HG03520 (cell line): ENCODE measurements around the gene CNTNAP2.

Source experiments
- ATAC-seq: cut with Tn5 transposase; IDR thresholded peaks from one replicate; pipeline ENCODE4 v1.9.1; 2021; ENCODE audit warnings: mild to moderate bottlenecking, moderate library complexity; ENCODE audit not compliant: unreplicated experiment

The CNTNAP2 gene

DNA sequence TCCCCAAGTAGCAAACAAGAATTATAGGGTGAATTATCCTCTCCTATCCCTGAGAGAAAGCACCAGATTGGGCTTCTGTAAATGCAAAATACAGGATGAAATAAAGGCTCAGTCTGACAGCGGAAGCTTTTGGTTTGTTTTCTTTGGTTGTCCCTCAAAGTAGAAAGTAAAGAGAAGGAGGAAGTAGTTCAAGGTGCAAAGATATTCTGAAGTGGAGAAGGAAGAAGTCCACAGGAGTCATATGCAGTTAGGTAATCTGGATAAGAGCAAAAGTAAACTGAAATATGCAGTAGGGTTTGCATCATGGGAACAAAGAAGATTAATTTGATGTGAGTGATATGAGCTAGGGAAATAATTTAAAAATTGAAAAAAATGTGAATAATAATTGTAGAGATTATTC lies 1071.9 kb downstream of the CNTNAP2 start:
- ATAC-seq: no peak

DNA sequence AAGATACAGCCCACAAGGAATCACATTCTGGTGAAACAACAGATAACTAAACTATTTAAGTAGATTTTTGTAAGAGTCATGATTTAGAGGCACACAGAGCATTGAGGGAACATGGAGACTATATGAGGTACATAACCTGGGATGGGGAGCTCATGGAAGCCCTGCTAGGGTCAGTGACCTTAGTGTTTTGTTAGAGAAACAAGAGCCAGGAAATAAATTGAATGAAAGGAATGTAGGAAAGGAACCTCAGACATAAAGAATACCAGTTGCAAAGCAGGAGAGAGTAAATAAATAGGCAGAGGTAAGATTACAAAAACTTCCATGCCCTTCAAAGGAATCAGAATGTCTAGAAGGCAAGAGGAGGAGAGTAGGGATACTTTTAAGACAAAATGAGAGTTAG lies 1076.9 kb downstream of the CNTNAP2 start:
- ATAC-seq: no peak

DNA sequence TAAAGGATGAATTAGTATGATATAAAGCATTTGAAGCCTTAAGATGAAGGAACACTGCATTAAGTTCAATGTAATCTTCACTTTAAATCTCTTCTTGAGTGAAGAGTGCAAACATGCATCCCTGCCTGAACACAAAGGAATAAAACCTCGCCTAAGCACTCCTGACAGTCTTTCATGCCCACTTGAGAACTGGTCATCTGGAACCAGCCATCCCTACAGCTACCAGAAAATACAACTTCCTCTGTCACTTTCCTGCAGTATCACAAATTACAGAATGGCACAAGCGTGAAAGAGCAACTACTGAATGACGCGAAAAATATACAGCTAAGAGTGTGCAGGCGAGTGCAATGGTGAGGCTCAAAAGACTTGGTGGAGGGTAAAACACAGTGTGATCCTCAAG lies 1079.9 kb downstream of the CNTNAP2 start:
- no peak for ATAC-seq

DNA sequence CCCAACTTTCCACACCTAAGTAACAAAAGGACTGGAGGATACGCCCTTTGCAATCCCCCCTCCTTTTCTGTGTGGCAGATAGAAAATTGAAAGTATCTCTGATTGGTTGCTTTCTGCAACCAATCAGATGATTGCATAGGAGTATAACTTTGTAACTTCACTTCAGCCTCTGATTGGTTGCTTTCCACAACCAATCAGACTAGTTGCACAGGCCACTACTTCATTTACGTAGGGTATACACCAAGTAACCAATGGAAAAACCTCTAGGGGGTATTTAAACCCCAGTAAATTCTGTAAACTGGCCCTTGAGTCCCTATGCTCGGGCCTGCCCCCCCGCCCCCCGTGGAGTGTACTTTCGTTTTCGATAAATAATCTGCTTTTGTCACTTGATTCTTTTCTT lies 1080.4 kb downstream of the CNTNAP2 start:
- no peak for ATAC-seq

DNA sequence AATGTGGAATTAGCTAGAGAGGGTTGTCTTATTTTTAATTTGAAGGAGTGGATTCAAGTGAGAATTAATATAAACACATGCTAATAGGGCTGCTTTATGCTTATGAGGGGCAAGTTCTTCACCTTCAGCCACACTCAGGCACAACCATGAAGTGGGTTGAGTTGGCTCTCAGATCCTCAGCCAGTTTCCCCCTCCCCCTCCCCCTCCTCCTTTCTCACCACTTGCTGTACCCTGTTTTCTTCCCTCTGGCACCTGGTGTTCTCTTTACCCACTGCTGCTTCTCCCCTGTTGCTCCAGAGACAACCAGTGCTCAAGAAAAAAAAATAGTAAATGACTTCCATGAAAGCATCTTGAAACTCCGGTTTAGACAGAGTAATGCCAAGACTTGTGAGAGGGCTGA lies 1083.3 kb downstream of the CNTNAP2 start:
- no peak for ATAC-seq

DNA sequence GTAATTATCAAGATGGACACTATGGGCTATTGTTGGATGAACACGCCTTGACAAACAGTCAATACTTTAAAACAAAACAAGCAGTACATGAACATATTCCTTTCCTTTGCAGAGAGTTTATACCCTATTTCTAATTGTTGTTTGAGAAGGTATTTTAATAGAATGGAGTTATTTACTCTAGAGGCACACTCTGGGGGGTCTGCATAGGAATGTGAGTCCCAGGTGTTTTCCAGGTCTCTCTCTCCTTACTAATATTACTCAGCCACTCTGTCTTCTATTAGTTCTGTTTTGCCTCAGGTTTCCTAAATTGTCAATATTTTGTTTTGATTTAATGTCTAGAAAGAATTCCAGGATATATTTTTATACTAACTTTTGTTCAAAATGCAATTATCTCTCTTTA lies 1091.4 kb downstream of the CNTNAP2 start:
- no peak for ATAC-seq

DNA sequence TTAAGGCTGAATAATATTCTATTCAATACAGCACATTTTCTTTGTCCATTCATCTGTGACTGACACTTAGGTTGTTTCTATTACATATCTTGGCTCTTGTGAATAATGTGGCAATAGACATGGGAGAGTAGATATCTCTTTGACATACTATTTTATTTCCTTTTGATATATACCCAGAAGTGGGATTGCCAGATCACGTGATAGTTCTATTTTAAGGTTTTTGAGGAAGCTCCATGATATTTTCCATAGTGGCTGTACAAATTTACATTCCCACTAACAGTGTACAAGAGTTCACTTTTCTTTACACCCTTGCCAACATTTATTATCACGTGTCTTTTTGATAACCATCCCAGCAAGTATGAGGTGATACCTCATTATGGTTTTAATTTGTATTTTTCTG lies 1114.7 kb downstream of the CNTNAP2 start:
- no peak for ATAC-seq

DNA sequence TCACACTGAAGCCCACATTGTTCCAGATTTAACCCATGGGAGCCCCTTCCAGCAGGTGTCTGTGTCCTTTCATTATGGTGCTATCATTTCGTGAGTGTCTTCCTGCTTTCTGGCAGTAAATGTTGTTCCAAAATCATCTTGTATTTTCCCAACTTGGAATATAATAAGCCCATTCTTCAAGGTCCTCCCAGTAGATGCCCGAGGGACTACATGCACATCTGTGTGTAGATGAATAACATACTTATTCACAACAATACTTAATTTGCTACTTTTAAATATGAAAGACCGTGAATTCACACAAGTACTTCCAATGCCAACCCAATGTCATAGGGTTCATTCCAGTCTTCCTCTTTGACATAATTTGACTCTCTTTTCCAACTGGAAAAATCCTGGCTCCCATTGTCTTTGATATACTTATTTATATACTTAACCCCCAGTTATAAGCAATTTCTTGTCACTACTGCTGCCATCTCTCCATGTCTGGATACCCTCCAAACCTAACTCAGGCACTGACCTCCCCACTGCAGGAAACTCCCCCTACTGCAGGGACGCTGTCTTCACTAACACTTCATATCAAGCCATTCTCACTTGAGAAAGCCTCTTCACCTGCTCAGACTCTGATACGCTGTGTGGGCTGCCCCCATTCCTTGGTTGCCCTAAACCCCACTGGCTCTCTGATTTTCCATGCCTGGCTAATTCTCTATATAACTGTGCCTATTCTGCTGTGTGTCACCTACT lies 1119.2 kb downstream of the CNTNAP2 start:
- ATAC-seq: no peak

DNA sequence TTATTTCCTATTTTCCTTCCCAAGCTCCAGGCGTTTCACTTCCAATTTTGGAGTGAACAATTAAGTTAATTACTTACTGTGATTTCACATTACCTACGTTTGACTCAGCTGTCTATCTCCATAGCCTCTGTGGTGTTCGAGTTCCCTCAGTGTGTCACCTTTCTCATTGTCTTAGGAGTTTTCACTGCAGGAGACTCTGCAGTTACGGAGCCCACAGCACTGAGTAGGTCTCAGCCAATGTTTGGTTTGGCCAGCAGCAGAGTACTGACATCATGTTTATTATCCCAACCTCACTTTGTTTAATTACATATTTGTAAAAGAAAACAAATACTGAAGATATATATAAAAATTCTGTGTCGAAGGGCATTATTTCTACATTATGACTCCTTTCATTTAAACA lies 1123.9 kb downstream of the CNTNAP2 start:
- ATAC-seq: no peak

DNA sequence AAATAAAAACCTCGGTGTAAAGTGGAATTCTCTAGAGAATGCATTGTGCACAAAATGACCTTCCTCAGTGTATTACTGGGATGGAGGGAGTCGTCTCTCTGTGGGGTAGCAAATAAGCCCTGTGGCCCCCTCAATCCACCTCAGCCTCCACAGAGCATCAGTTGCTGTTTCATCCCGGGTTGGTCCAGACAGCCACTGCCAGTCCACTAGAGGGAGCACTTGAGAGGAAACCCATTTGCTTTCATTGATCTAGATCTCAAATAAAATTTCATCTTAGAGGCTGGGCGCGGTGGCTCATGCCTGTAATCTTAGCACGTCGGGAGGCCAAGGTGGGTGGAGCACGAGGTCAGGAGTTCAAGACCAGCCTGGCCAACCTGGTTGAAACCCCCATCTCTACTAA lies 1128.7 kb downstream of the CNTNAP2 start:
- ATAC-seq: no peak

DNA sequence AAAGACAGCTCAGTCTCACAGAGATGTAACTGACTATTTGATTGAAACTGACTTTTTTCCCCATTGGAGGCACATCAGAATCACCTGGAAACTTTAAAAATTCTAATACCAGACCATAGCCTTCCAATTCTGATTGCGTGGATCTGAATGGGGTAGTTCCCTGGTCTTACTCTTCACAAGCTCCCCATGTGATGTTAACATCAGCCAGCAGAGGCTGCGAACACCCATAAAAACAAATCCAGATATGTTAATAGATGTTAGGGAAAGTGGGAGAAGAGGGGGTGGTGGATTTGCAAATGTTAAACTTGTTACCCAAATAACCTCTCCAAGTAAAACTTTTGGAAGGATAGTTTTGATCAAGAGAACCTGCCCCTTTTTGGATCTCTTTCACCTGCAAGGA lies 1133.4 kb downstream of the CNTNAP2 start:
- no peak for ATAC-seq

DNA sequence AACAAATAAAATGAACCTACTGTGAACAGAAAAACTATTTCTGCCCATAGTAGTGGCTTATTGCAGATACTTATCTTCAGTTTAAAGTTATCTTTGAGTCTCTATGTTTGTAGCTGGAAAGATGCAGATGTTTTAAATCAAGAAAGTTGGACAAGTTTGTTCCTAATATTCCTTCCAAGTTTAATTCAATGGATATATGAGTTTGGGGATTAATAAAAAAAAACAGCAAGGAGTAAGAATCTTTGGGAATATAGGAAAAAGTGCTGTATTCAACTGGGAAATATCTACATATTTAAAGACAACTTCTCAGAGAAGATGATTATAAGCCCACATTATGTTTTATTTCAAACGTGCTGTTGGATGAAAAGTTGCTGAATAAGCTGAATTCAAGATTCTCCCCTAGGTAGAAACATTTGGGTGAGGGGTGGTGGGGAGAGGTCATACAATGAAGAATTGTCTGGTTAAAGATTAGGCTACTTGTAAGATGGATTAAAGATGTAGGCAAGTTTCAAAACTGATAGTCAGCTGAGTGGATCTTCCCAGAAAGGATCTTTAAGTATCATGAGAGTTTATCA lies 1135.2 kb downstream of the CNTNAP2 start:
- ATAC-seq: no peak

DNA sequence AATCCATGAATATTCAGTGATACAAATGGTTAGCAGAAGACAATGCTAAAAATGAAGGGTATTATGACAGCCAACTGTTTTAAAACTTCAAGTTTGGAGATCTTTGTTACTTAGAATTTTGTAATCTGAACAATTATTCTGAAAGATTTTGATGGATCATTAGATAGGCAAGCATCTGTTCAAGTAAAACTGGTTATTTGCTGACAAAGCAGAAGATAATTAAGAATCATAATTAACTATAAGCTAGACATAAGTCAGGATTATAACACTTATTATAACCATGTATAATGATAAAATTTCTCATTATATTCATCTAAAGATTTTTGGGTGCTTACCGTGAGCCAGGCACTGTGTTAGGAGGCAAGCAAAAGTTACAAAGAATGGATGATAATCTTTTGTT lies 1145.1 kb downstream of the CNTNAP2 start:
- ATAC-seq: no peak

DNA sequence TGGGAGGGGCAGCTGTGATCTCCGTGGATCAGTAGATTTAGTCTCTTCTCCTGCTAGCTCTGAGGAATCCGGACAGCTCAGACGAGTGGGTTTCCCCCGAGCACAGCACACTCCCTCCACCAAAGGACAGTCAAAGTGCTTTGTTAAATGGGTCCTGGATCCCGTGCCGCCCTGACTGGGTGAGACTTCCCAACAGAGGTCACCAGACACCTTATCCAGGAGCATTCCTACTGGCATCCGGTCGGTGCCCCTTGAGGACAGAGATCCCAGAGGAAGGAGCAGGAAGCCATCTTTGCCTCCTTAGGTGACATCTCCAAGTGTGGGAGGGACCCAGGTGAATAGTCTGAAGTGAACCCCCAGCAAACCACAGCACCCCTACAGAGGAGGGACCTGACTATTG lies 1148.9 kb downstream of the CNTNAP2 start:
- ATAC-seq: no peak

DNA sequence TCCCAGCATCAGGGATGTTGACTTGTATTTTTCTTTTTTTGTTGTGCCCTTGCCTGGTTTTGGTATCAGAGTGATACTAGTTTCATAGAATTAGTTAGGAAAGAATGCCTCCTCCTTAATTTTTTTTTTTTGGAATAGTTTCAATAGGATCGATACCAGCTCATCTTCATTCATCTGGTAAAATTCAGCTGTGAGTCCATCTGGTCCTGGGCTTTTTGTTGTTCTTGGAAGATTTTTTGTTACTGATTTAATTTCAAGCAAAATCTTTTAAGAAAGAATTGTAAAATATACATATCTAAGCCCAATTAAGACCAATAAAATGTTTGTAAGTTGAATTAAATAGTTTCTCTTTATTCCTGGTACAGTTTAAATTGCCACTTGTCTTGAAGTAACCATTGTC lies 1159.5 kb downstream of the CNTNAP2 start:
- ATAC-seq: no peak

DNA sequence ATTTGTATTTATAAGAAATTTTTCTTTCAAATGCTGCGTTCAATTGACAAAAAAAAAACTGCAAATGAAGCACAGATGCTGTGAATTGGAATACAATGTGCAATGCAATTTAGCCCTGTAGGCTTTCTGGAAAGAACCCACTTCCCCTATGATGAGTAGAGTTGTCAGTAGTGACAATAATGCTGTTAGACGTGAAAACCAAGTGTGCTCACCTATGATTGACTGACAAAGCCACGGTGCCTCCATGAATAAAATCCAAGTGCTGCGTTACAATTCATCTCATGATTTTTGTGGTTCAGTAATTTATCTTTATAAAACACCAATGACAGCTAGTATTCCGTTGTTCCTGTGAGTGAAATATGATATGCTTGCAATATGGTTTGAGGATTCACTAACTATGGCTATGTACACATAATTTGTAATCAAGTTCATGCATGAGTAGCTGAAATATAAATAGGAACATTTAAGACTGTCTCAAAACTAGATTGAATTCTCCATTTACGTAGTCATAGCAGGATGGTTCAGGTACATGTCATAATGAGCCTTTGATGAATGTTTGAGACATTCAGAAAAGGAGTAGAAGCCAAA lies 1160.3 kb downstream of the CNTNAP2 start:
- no peak for ATAC-seq

DNA sequence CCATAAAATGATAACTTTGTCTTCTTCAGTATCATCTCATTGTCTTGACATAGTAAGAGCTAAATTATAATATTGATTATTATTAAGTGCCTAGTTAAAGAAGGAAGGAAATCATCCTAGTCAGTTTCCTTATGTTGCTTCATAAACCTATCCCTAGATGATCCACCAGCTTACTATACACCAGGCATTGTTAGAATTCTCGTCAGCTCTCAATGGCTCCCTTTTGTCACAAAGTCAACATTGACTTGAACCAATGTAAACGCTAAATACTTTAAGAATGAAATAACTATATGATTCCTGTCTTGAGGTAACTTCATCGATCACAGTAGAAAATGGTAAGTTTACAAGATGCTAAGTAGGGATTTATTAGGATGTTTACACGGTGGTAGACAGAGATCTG lies 1162.9 kb downstream of the CNTNAP2 start:
- no peak for ATAC-seq

DNA sequence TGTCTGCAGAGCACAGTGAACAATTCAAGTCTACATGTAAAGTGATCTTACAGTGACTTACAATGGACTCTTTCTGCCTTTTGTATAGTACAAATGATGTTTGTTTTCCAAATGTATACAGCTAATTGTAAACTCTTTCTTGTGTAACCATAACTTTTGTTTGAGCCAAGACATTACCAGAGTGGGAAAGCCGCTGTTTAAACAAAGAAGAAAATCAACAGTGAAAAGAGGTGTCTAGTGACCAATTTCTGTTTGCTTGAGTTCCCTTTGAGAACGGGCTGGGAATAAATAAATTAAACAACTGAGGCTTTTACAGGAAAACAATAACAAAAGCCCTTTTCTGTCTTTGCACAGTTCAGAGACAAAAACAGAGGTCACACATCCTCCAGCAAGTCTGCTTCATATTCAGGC lies 1163.4 kb downstream of the CNTNAP2 start:
- no peak for ATAC-seq

DNA sequence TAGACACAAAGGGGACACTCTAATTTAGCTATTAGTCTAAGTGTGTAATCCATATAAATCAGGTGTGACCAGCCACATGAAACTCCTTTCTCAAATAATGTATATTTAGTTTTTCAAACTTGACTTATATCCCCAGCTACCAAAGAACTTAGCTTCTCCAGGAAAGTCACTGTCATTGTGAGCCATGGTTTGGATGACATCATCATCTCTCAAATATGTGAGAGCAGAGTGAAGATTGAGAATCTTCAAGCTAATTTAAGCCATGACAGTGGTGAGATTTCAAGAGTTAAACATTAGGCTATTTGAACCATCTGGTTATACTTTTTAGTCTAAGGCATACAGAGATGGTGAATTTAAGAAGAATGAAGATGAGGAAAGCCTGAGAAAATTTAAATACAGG lies 1165.6 kb downstream of the CNTNAP2 start:
- ATAC-seq: no peak

DNA sequence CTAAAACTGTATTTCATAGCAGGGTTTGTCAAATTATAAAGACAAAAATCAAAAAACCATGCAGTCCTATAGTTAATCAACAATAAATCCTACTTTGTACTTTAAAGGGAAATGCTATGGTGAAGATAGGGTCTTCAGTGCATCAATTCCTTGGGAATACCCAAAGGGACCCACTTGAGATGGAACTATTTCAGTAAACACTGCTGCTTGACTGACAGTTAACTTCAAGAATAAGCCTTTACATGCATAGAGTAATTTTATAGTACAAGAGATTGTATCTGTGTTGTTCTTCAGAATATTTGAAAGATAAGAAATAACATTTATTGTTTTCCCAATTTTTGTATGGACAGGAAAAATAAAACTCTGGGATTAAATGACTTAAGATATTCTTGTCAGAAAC lies 1179.6 kb downstream of the CNTNAP2 start:
- ATAC-seq: no peak

DNA sequence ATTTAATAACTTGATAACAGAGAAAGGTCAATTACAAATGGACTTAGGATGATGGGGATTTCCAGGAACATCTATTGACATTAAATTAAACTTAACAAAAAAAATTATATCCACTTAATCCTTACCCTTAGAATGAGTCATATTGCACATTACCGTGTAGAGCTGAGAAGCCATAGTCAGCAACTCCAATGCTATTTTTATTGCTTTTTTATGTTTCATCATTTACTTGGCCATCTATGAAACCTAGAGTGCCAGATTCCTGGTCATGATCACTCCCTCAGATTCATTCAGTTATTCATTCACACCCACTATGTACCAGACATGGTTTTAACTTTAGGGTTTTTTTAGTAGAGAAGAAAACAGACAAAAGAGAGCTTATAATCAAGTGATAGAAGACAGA lies 1180.4 kb downstream of the CNTNAP2 start:
- no peak for ATAC-seq

DNA sequence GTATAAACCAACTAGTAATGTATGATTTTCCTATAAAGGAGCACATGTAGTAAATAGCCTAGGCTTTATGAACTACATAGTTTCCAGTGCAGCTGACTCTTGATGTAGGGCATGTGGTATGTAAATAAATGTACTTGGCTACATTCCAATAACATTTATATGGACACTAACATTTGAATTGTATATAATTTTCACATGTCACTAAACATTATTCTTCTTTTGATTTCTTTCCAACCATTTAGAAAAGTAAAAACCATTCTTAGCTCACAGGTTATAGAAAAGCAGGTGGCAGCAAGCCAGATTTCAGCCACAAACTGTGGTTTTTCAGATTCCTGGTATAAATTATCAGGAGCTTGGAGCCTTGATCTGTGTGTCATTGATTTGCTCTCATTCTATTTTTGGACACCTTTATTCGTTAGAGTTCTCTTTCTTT lies 1182.0 kb downstream of the CNTNAP2 start:
- ATAC-seq: no peak

DNA sequence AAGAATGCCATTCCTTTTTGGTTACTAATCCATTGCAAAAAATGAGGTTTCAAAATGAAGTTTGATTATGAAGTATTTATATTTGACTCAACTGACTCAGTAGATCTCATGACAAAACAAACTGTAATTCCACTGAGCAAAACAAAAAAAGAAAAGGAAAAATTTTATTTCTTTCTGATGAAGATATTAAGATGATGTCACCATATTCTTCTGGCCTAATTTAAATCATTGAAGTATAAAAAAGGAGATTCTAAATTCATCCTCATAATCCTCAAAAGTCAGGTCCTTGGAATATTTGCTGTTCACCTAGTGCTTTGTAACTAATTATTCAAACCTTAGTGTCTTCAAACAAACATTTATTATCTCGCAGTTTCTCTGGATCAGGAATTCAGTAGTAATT lies 1183.7 kb downstream of the CNTNAP2 start:
- no peak for ATAC-seq
